Smooth muscle cell (in vitro differentiated cells): Measurements from ENCODE around the gene NUF2. TPM values are rescaled to one million over a fixed set of nuclear protein-coding genes. Genes with fewer than 3 reads are reported as not detected.
"Not testable (repeated sequence)": the region's sequence is repeated elsewhere in the genome, so short reads cannot be mapped to it uniquely, and the experiment has no call there.

Experiments used
- DNase-seq: peaks from one replicate; lab custom pipeline; 2025; ENCODE audit not compliant: unreplicated experiment; lab: John Stamatoyannopoulos, UW
- H2AFZ ChIP-seq: fragments of 200-600 bp; sonication (generic); 2 replicates; pipeline ENCODE4 v1.6.0; 2016; ENCODE audit warnings: antibody characterized with exemption, low read depth, mild to moderate bottlenecking
- H3F3A ChIP-seq: fragments of 200-600 bp; sonication (generic); 2 replicates; pipeline ENCODE4 v1.6.0; 2017; ENCODE audit warnings: antibody characterized with exemption, low read depth
- H3K27ac ChIP-seq: fragments of 200-600 bp; sonication (generic); 2 replicates; pipeline ENCODE4 v1.5.1; 2016; ENCODE audit warnings: low read depth, mild to moderate bottlenecking
- H3K27me3 ChIP-seq: fragments of 200-600 bp; sonication (generic); 2 replicates; pipeline ENCODE4 v1.6.1; 2016; ENCODE audit warnings: low read depth, mild to moderate bottlenecking
- H3K36me3 ChIP-seq: fragments of 200-600 bp; sonication (generic); 2 replicates; pipeline ENCODE4 v1.5.1; 2016; ENCODE audit warnings: low read depth
- H3K4me1 ChIP-seq: fragments of 200-600 bp; sonication (generic); 2 replicates; pipeline ENCODE4 v1.5.1; 2016; ENCODE audit warnings: low read depth
- H3K4me2 ChIP-seq: fragments of 200-600 bp; sonication (generic); 2 replicates; pipeline ENCODE4 v1.6.0; 2016; ENCODE audit warnings: mild to moderate bottlenecking
- H3K4me3 ChIP-seq: fragments of 200-600 bp; sonication (generic); 2 replicates; pipeline ENCODE4 v1.5.1; 2016; ENCODE audit warnings: mild to moderate bottlenecking
- H3K79me2 ChIP-seq: fragments of 200-600 bp; sonication (generic); 2 replicates; pipeline ENCODE4 v1.6.0; 2016; ENCODE audit warnings: low read depth, mild to moderate bottlenecking
- H3K9ac ChIP-seq: fragments of 200-600 bp; sonication (generic); 2 replicates; pipeline ENCODE4 v1.6.0; 2016; ENCODE audit warnings: low read depth
- H3K9me3 ChIP-seq: fragments of 200-600 bp; sonication (generic); replicated peaks from 2 replicates; pipeline ENCODE4 v1.5.1; 2016; ENCODE audit warnings: low read depth
- H4K20me1 ChIP-seq: fragments of 200-600 bp; sonication (generic); 2 replicates; pipeline ENCODE4 v1.6.0; 2016; ENCODE audit warnings: low read depth
- CTCF ChIP-seq: fragments of 200-600 bp; sonication (generic); IDR thresholded peaks from 2 replicates; pipeline ENCODE4 v1.5.1; 2017; ENCODE audit warnings: borderline replicate concordance, mild to moderate bottlenecking, antibody characterized with exemption; ENCODE audit not compliant: insufficient read depth, poor library complexity, severe bottlenecking
- whole genome bisulfite sequencing: methylation state at CpG from one replicate; pipeline ENCODE4 v1.1.7; 2016; ENCODE audit warnings: low lambda C conversion rate; 5-methylcytosine and 5-hydroxymethylcytosine counted together
- polyA plus RNA-seq: library from polyadenylated mRNA; unstranded; fragments of >200 nt; fragmentation: Nextera tagmentation; extraction: Ambion mirVana; gene quantifications from 2 replicates; pipeline ENCODE4 v1.2.1, GENCODE V29; 2016
- total RNA-seq: library from RNA; depleted of rRNA; stranded (reverse); fragments of >200 nt; gene quantifications from 2 replicates; pipeline ENCODE4 v1.2.3, GENCODE V29; 2014

The NUF2 gene
- total and polyA plus RNA-seq, 2 experiments from 2014 or later: 3.1 to 6.2 TPM

- Histone ChIP-seq H3K4me2 (no peak overlapping the region), H3K27me3 (no peaks in the 10 kb centered on the region), H3K36me3 (no peaks in the 10 kb centered on the region), H3K79me2 (no peaks in the 10 kb centered on the region), H3K27ac (no peak overlapping the region), H4K20me1 (no peaks in the 10 kb centered on the region), H3K9ac (no peak overlapping the region), H2AFZ (no peak overlapping the region), H3K4me3 (no peak overlapping the region), H3F3A (no peaks in the 10 kb centered on the region), H3K9me3 (peaks cover 13% of the 10 kb centered on the region), H3K4me1 (no peaks in the 10 kb centered on the region)
- no peak for TF ChIP-seq CTCF
- DNase-seq: no peak
- 97% methylated on average over 1 of the region's 1 CpG for WGBS
Observed at GRCh38 chr1:163278602-163279001, 43.2 kb upstream of the NUF2 start.

DNA sequence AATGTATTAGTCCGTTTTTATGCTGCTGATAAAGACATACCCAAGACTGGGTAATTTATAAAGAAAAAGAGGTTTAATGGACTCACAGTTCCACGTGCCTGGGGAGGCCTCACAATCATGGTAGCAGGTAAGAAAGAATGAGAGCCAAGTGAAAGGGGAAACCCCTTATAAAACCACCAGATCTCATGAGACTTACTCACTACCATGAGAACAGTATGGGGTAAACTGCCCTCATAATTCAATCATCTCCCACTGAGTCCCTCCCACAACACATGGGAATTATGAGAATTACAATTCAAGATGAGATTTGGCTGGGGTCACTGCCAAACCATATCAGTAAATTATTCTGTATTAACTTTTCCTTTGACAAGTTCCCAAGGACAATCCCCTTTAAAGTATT lies 36.9 kb upstream of the NUF2 start:
- not testable (repeated sequence) for H3K9me3 ChIP-seq, H3K36me3 ChIP-seq, H3K79me2 ChIP-seq, H4K20me1 ChIP-seq, H3K27me3 ChIP-seq, H3K9ac ChIP-seq, H3K4me3 ChIP-seq, H2AFZ ChIP-seq, H3K4me1 ChIP-seq, H3F3A ChIP-seq, H3K4me2 ChIP-seq, DNase-seq, H3K27ac ChIP-seq
- WGBS: 73% methylated on average over 2 of the region's 2 CpGs

DNA sequence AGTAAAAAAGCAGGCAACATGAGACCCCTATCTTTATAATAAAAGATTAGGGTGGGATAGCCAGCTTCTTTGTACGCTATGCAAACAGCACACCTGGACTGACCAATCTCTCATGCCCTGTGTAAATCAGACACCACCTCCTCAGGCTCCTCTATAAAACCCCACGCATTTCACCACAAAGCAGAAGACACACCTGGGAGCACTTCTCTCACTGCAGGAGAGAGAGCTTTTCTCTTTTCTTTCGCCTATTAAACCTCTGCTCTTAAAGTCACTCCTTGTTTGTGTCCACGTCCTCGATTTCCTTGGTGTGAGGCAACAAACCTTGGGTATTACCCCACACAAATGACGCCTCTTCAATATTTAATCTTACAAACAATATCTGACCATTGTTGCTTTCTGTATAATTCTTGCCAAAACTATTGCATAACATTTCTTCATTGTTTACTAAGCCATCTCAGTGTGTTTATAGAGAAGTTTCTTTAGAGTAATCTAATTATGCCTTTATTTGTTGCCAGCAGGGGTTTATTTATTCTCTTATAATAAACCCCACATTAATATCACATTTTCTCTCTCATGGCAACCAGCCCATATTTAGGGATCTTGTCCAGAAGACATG lies 31.6 kb upstream of the NUF2 start:
- Histone ChIP-seq H3K4me2 (no peak overlapping the region), H3K27ac (no peak overlapping the region), H3K4me1 (no peaks in the 10 kb centered on the region), H4K20me1 (no peaks in the 10 kb centered on the region), H2AFZ (no peak overlapping the region), H3K36me3 (no peaks in the 10 kb centered on the region), H3K27me3 (no peaks in the 10 kb centered on the region), H3K79me2 (no peaks in the 10 kb centered on the region), H3K4me3 (no peak overlapping the region), H3K9me3 (no peaks in the 10 kb centered on the region), H3K9ac (no peak overlapping the region), H3F3A (no peaks in the 10 kb centered on the region)
- no peak for TF ChIP-seq CTCF
- DNase-seq: no peak
- WGBS: 91% methylated on average over 6 of the region's 6 CpGs

GRCh38 chr1:163291461-163291860 lies 30.3 kb upstream of the NUF2 start:
- Histone ChIP-seq H3K79me2 (no peaks in the 10 kb centered on the region), H3K27me3 (no peaks in the 10 kb centered on the region), H2AFZ (no peak overlapping the region), H3K4me3 (no peak overlapping the region), H3F3A (no peaks in the 10 kb centered on the region), H3K36me3 (no peaks in the 10 kb centered on the region), H4K20me1 (no peaks in the 10 kb centered on the region), H3K9ac (no peak overlapping the region), H3K4me2 (no peak overlapping the region), H3K27ac (no peak overlapping the region), H3K4me1 (no peaks in the 10 kb centered on the region), H3K9me3 (no peaks in the 10 kb centered on the region)
- TF ChIP-seq CTCF: no peak
- no peak for DNase-seq
- 93% methylated on average over 3 of the region's 3 CpGs for WGBS

GRCh38 chr1:163292153-163292552 lies 29.6 kb upstream of the NUF2 start:
- not testable (repeated sequence) for H3K9ac ChIP-seq, H3K79me2 ChIP-seq, H3F3A ChIP-seq, H3K4me2 ChIP-seq, H3K27ac ChIP-seq, DNase-seq, H2AFZ ChIP-seq, H3K9me3 ChIP-seq, H3K36me3 ChIP-seq, H3K27me3 ChIP-seq, H3K4me1 ChIP-seq, H4K20me1 ChIP-seq, H3K4me3 ChIP-seq
- WGBS: 98% methylated on average over 2 of the region's 2 CpGs

DNA sequence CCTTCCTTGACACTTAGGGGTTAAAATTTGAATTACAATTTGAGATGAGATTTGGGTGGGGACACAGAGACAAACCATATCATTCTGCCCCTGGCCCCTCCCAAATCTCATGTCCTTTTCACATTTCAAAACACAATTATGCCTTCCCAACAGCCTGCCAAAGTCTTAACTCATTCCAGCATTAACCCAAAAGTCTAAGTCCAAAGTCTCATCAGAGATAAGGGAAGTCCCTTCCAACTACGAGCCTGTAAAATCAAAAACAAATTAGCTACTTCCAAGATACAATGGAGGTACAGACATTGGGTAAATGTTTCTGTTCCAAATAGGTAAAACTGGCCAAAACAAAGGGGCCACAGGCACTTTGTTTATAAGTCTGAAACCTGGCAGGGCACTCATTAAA lies 28.3 kb upstream of the NUF2 start:
- H3K36me3 ChIP-seq, H3F3A ChIP-seq, H3K27me3 ChIP-seq, H2AFZ ChIP-seq, H3K4me3 ChIP-seq, H4K20me1 ChIP-seq, H3K79me2 ChIP-seq, H3K9ac ChIP-seq, H3K9me3 ChIP-seq, DNase-seq, H3K27ac ChIP-seq, H3K4me2 ChIP-seq: not testable (repeated sequence)
- 89% methylated on average over 1 of the region's 1 CpG for whole genome bisulfite sequencing
- H3K4me1 ChIP-seq: peaks cover 20% of the 10 kb centered on the region
